SIG-M5 (cell line): ENCODE data around the gene CENPQ.

Source experiments
- DNase-seq: peaks from one replicate; lab custom pipeline; 2025; lab: John Stamatoyannopoulos, UW

CENPQ gene

DNA sequence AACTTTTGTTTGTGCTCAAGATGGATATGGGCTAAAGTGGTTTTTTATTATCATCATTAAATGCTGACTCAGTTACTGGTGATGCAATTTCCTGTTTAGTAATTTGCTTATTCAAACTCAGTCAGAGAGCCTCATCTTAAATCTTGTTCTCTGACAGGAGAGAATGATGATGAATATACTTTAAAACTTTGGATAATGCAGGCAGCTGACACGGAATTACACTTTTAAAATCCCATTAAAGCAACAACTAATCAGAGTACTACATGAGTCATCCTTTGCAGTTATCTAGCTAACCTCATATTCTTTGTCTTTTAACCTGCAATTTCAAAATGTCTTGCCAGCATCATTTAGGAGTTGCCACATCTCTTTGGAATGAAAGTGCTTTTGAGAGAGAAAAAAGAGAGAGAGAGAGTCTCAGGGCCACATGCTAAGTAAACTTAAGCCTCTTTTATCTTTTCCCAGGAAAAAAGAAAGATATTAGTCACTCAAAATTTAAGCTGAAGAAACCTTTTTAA is 78.1 kb downstream of the CENPQ start:
- DNase-seq, result no peak

DNA sequence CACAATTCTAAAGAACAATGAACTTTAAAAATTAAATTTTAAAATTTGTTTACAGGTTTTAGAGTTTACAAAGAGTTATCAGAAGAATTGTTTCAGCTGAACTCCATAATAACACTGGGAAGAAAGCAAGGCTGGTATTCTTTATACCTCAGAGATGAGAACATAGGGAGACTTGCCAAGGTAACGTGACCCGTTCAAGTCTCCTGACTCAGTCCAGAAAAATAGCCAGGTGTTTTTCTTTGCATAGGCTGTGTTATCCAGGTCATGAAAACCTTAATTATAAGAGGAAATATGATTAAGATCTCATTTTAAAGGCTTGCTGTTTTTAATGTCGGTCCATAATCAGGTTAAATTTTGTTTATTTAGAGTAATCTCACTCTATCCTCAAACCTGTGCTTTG is 78.8 kb downstream of the CENPQ start:
- no peak for DNase-seq
